Gastroesophageal sphincter (tissue), 4 donors: ENCODE results near the gene SAC3D1. TPM values are rescaled to one million over a fixed set of nuclear protein-coding genes. Genes with fewer than 3 reads are reported as not detected.

Experiments used
- ATAC-seq: fragments of 150-250 bp; one replicate; pipeline ENCODE4 v1.9.1; 2016; ENCODE audit warnings: mild to moderate bottlenecking, moderate library complexity
- H3K27ac ChIP-seq, 4 donors: fragments of 200-600 bp; sonication (generic) in 3 of 4; 1 replicate in 3 of 4; 2 replicates in 1 of 4; pipeline ENCODE4 v1.5.1; 2016 to 2019
- H3K27me3 ChIP-seq: fragments of 200-600 bp; sonication (generic); one replicate; pipeline ENCODE4 v1.5.1; 2019
- H3K36me3 ChIP-seq, 2 donors: fragments of 200-600 bp; sonication (generic); one replicate each; pipeline ENCODE4 v1.5.1; 2019; ENCODE audit warnings: control low read depth in 1 of 2
- H3K4me1 ChIP-seq, 3 donors: fragments of 200-600 bp; sonication (generic); 1 replicate in 2 of 3; 2 replicates in 1 of 3; pipeline ENCODE4 v1.5.1; 2016 to 2019; ENCODE audit warnings: control low read depth in 2 of 3
- H3K4me3 ChIP-seq, 2 donors: fragments of 200-600 bp; sonication (generic); one replicate each; pipeline ENCODE4 v1.5.1; 2019; ENCODE audit warnings: mild to moderate bottlenecking in 1 of 2, moderate library complexity in 1 of 2
- H3K9me3 ChIP-seq, 3 donors: fragments of 200-600 bp; sonication (generic); one replicate each; pipeline ENCODE4 v1.5.1; 2017 to 2019; ENCODE audit warnings: control low read depth in 2 of 3
- CTCF ChIP-seq, 4 experiments: fragments of 200-600 bp in 2 of 4; fragments of 450-650 bp in 2 of 4; sonication (generic) in 1 of 4; IDR thresholded peaks; one replicate each; pipeline ENCODE4 v1.5.1; 2017 to 2019; ENCODE audit warnings: antibody characterized with exemption in 4 of 4, mild to moderate bottlenecking in 2 of 4, moderate library complexity in 2 of 4
- EP300 ChIP-seq: sonication (generic); formaldehyde crosslinking; IDR thresholded peaks from one replicate; pipeline ENCODE4 v1.6.1; 2017; ENCODE audit warnings: antibody characterized with exemption, mild to moderate bottlenecking
- POLR2A ChIP-seq, 2 donors: fragments of 450-650 bp; IDR thresholded peaks; one replicate each; pipeline ENCODE4 v1.6.1; 2017; ENCODE audit warnings: antibody characterized with exemption in 2 of 2, mild to moderate bottlenecking in 2 of 2, moderate library complexity in 1 of 2
- POLR2AphosphoS5 ChIP-seq: sonication (generic); formaldehyde crosslinking; IDR thresholded peaks from one replicate; pipeline ENCODE4 v1.6.1; 2017; ENCODE audit warnings: antibody characterized with exemption
- WGBS, 2 donors: methylation state at CpG; one replicate each; pipeline ENCODE4 v1.1.5; 2018; ENCODE audit warnings: low coverage in 1 of 2; 5-methylcytosine and 5-hydroxymethylcytosine counted together
- total RNA-seq, 4 donors: library from RNA; depleted of rRNA; stranded (reverse); fragments of >200 nt; gene quantifications; one replicate each; pipeline ENCODE4 v1.1.0, GENCODE V29; 2016

Gene SAC3D1
- total RNA-seq, 4 donors from 2014 or later: 4.7 to 13.6 (median 12.7) TPM

GRCh38 chr11:65083834-65084597, 43.0 kb downstream of the SAC3D1 start, which contains the start of the genes CDCA5 and ZFPL1:
CDCA5 (minus strand) TSS chr11:65084040; CDS start chr11:65083978, 62 bp downstream.
ZFPL1 (plus strand) TSS chr11:65084222; CDS start chr11:65084699, 477 bp downstream.
- Histone ChIP-seq H3K9me3 (no peaks in the 10 kb centered on the region), H3K27me3 (no peaks in the 10 kb centered on the region), H3K36me3 (peaks cover 0 to 41% of the 10 kb centered on the region in 2 donors), H3K27ac (peak within 1 kb of the TSS; percentile 67 to 97 (median 93)), H3K4me1 (peaks cover 0 to 24% (median 14%) of the 10 kb centered on the region in 3 donors), H3K4me3 (peak within 1 kb of the TSS; percentile 68 to 81)
- ATAC-seq: peak; percentile 98
- TF ChIP-seq POLR2A (IDR thresholded peaks at IDR 0.05): peak; percentile 52 to 60
- TF ChIP-seq CTCF (IDR thresholded peaks at IDR 0.05): peak in 1 of 4 experiments; percentile 13
- no peak for TF ChIP-seq EP300
- TF ChIP-seq POLR2AphosphoS5: peak; percentile 92
- 0% methylated on average over 5 to 23 of the region's 79 CpGs for WGBS, 2 donors

GRCh38 chr11:65084598-65085375, 43.8 kb downstream of the SAC3D1 start:
- H3K4me3 ChIP-seq: peak overlapping the region; percentile 68 to 81
- no peak for TF ChIP-seq CTCF (IDR thresholded peaks at IDR 0.05)
- no peak for TF ChIP-seq EP300
- no peak for TF ChIP-seq POLR2A (IDR thresholded peaks at IDR 0.05)
- no peak for TF ChIP-seq POLR2AphosphoS5
- H3K9me3 ChIP-seq: no peaks in the 10 kb centered on the region
- no peaks in the 10 kb centered on the region for H3K27me3 ChIP-seq
- ATAC-seq: no peak
- peaks cover 0 to 24% (median 14%) of the 10 kb centered on the region in 3 donors for H3K4me1 ChIP-seq
- WGBS, 2 donors: 33 to 35% methylated on average over 3 to 12 of the region's 23 CpGs
- H3K36me3 ChIP-seq: peaks cover 0 to 48% of the 10 kb centered on the region in 2 donors
- peak overlapping the region; percentile 67 to 97 (median 93) for H3K27ac ChIP-seq

GRCh38 chr11:65085446-65085845, 44.4 kb downstream of the SAC3D1 start:
- H3K27me3 ChIP-seq: no peaks in the 10 kb centered on the region
- TF ChIP-seq EP300: no peak
- no peak for TF ChIP-seq CTCF (IDR thresholded peaks at IDR 0.05)
- no peak for TF ChIP-seq POLR2AphosphoS5
- TF ChIP-seq POLR2A (IDR thresholded peaks at IDR 0.05): no peak
- WGBS, 2 donors: 83 to 89% methylated on average over 1 to 4 of the region's 4 CpGs
- peaks cover 0 to 51% of the 10 kb centered on the region in 2 donors for H3K36me3 ChIP-seq
- no peaks in the 10 kb centered on the region for H3K9me3 ChIP-seq
- H3K27ac ChIP-seq: no peak overlapping the region
- H3K4me1 ChIP-seq: peaks cover 0 to 24% (median 14%) of the 10 kb centered on the region in 3 donors
- H3K4me3 ChIP-seq: no peak overlapping the region
- no peak for ATAC-seq

GRCh38 chr11:65086809-65087208, 45.8 kb downstream of the SAC3D1 start:
- H3K9me3 ChIP-seq: no peaks in the 10 kb centered on the region
- H3K4me3 ChIP-seq: no peak overlapping the region
- H3K27ac ChIP-seq: no peak overlapping the region
- no peak for ATAC-seq
- H3K4me1 ChIP-seq: peaks cover 0 to 24% (median 14%) of the 10 kb centered on the region in 3 donors
- no peaks in the 10 kb centered on the region for H3K27me3 ChIP-seq
- TF ChIP-seq EP300: no peak
- H3K36me3 ChIP-seq: peaks cover 0 to 51% of the 10 kb centered on the region in 2 donors
- 81 to 100% methylated on average over 2 to 3 of the region's 9 CpGs for WGBS, 2 donors

GRCh38 chr11:65087216-65087615, 46.2 kb downstream of the SAC3D1 start:
- no peak for TF ChIP-seq POLR2AphosphoS5
- no peak for TF ChIP-seq EP300
- Histone ChIP-seq H3K27me3 (no peaks in the 10 kb centered on the region), H3K9me3 (no peaks in the 10 kb centered on the region), H3K27ac (no peak overlapping the region), H3K4me1 (peaks cover 0 to 24% (median 14%) of the 10 kb centered on the region in 3 donors), H3K36me3 (peaks cover 0 to 51% of the 10 kb centered on the region in 2 donors), H3K4me3 (no peak overlapping the region)
- WGBS, 2 donors: 80% methylated on average over 6 of the region's 11 CpGs; no CpG with 5 or more reads in 1 of the 2 donors
- ATAC-seq: no peak
